GM19351 (cell line): ENCODE measurements around the gene ANKS6.

Source experiments
- ATAC-seq: cut with Tn5 transposase; IDR thresholded peaks from one replicate; pipeline ENCODE4 v1.9.1; 2021; ENCODE audit warnings: mild to moderate bottlenecking, moderate library complexity; ENCODE audit not compliant: unreplicated experiment

Gene ANKS6

GRCh38 chr9:98818764-98819163 lies 22.4 kb upstream of the ANKS6 start:
- ATAC-seq: no peak

GRCh38 chr9:98815391-98815951 lies 19.1 kb upstream of the ANKS6 start:
- ATAC-seq: no peak

- peak; percentile 28 for ATAC-seq
Measured at GRCh38 chr9:98811051-98811650, 14.8 kb upstream of the ANKS6 start.

- no peak for ATAC-seq
Measured at GRCh38 chr9:98810102-98810842, 13.9 kb upstream of the ANKS6 start.

GRCh38 chr9:98809311-98810101 lies 13.2 kb upstream of the ANKS6 start:
- ATAC-seq: no peak

- no peak for ATAC-seq
Measured at GRCh38 chr9:98808875-98809274, 12.5 kb upstream of the ANKS6 start.

GRCh38 chr9:98808411-98808815 lies 12.1 kb upstream of the ANKS6 start:
- ATAC-seq: no peak

- ATAC-seq: peak; percentile 42
Measured at GRCh38 chr9:98807814-98808195, 11.4 kb upstream of the ANKS6 start.

GRCh38 chr9:98807070-98807813 lies 10.9 kb upstream of the ANKS6 start, which contains the start of gene GALNT12:
Gene GALNT12 (plus strand): TSS chr9:98807670. CDS start chr9:98807699, 29 bp downstream.
- peak; percentile 71 for ATAC-seq

GRCh38 chr9:98806394-98807035 lies 10.2 kb upstream of the ANKS6 start:
- ATAC-seq: no peak

GRCh38 chr9:98805506-98806272 lies 9.3 kb upstream of the ANKS6 start:
- ATAC-seq: no peak

- no peak for ATAC-seq
Measured at GRCh38 chr9:98804083-98804482, 7.7 kb upstream of the ANKS6 start.

- ATAC-seq: no peak
Measured at GRCh38 chr9:98801969-98802371, 5.6 kb upstream of the ANKS6 start.

- ATAC-seq: no peak
Measured at GRCh38 chr9:98801561-98801960, 5.2 kb upstream of the ANKS6 start.

- ATAC-seq: no peak
Measured at GRCh38 chr9:98798254-98798653, 1.9 kb upstream of the ANKS6 start.

- no peak for ATAC-seq
Measured at GRCh38 chr9:98797491-98797890, 1.1 kb upstream of the ANKS6 start.

GRCh38 chr9:98795970-98796363 lies 388 bp downstream of the ANKS6 start:
- peak; percentile 50 for ATAC-seq

- no peak for ATAC-seq
Measured at GRCh38 chr9:98795295-98795955, 930 bp downstream of the ANKS6 start.

- ATAC-seq: no peak
Measured at GRCh38 chr9:98794802-98795201, 1.6 kb downstream of the ANKS6 start.
